Loucy (cell line): ENCODE measurements around the gene PRAF2.
A peak's percentile ranks its signal among the peaks of the same experiment; 100 is the strongest.

Source experiments
- EZH2phosphoT487 ChIP-seq: fragments of 200-600 bp; IDR thresholded peaks from 2 replicates; pipeline ENCODE4 v1.6.1; 2018; ENCODE audit warnings: antibody characterized with exemption, mild to moderate bottlenecking, moderate library complexity, borderline replicate concordance
- TF ChIP-seq, protein P1 (sequence below): fragments of 200-600 bp; sonication (generic); conservative IDR thresholded peaks from 2 replicates; pipeline ENCODE4 v1.5.1; 2014; ENCODE audit warnings: mild to moderate bottlenecking, antibody characterized with exemption, low read length

DNA sequence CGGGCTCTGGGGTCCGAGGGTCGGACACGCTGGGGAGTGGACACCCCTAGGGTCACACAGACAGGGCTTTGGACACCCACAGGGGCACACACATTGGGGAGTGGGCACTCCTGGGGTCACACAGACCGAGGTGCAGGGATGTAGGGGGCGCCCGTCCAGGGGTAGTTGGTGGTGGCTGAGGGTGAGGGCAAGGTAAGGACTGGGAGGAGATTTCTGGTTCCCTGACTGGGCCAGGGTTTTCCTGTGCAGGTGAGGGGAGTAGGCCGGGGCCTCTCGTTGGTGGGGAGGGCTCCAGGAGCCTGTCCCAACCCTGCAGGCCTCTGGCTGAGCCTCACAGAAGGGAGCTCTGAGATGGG is 27.8 kb upstream of the PRAF2 start:
- TF ChIP-seq, protein P1, sequence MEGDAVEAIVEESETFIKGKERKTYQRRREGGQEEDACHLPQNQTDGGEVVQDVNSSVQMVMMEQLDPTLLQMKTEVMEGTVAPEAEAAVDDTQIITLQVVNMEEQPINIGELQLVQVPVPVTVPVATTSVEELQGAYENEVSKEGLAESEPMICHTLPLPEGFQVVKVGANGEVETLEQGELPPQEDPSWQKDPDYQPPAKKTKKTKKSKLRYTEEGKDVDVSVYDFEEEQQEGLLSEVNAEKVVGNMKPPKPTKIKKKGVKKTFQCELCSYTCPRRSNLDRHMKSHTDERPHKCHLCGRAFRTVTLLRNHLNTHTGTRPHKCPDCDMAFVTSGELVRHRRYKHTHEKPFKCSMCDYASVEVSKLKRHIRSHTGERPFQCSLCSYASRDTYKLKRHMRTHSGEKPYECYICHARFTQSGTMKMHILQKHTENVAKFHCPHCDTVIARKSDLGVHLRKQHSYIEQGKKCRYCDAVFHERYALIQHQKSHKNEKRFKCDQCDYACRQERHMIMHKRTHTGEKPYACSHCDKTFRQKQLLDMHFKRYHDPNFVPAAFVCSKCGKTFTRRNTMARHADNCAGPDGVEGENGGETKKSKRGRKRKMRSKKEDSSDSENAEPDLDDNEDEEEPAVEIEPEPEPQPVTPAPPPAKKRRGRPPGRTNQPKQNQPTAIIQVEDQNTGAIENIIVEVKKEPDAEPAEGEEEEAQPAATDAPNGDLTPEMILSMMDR: peak; percentile 40
- no peak for TF ChIP-seq EZH2phosphoT487
